Measurements from ENCODE around the gene IFT27. TPM values are rescaled to one million over a fixed set of nuclear protein-coding genes. Genes with fewer than 3 reads are reported as not detected.

Gene IFT27
- total RNA-seq, 1 donor from 2014 or later = 26.9 TPM

DNA sequence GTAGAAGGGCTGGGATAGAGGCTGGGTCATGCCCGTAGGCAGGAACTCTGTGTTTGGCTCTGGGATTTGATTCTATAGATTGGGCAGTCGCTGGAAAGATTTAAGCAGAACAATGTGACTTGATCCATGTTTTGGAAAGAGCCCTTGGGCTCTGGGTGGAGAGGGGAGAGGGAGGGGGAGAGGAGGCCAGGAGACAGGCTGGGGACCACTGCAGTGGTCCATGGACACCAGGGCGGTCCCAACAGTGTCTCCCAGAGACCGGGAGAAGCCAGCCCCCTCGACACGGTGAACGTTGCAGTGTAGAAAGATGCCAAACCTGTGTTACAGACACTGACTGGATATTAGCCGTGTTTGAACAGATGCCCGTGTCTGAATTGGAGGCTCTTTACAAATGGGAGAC is 21.5 kb upstream of the IFT27 start:
- intact Hi-C loops (cut with micrococcal nuclease) = no loop called here

DNA sequence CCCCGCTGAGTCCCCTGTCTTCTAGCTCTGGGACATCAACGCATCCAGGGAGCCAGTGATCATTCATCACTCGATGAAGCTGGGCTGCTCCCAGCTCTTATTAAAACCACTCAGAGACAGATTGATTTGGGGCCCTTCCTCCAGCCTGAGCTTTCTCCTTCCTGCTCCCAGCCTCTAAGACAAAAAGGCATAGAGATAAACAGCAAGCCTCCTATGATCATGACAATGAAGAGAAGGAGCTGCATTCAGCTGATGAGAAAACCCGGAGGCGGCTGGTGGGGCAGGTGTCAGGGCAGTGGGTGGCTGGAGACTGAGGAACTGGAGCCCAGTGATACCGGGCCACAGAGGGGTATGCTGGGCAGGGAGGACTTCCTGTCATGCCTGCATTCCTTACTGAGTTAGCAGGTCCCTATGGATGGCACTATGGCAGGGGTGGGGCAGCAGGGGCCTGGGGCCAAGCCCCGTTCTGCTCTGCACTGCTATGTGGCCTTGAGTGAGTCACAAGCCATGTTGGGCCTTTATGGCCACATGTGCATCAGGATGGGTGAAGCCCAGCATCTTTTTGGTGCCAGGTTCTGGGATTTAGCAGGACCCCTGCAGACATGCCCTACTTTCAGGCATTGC is 20.7 kb upstream of the IFT27 start:
- intact Hi-C loops (cut with micrococcal nuclease) = no loop called here

- intact Hi-C loops (cut with micrococcal nuclease) = no loop called here
These were observed 19.7 kb upstream of the IFT27 start for GRCh38 chr22:36795633-36796032.

DNA sequence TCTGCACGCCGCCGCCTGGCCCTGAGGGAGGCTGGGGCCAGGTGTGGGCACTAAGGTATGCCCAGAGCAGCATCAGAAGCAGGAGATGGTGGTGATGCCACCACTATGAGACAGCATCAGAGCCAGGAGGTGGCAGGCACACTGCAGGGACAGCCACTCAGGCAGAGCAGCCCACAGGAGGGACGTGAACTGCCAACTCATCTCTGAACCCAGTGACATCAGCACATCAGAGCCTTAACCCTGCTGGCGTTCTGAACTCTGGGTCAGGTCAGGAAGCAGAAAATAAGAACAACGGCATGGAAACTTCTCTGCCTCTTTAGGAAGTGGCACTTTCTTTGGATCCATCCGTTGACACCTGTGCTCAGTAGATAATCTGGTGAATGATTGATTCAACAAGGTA is 14.7 kb upstream of the IFT27 start:
- intact Hi-C loops (cut with micrococcal nuclease) = no loop called here

DNA sequence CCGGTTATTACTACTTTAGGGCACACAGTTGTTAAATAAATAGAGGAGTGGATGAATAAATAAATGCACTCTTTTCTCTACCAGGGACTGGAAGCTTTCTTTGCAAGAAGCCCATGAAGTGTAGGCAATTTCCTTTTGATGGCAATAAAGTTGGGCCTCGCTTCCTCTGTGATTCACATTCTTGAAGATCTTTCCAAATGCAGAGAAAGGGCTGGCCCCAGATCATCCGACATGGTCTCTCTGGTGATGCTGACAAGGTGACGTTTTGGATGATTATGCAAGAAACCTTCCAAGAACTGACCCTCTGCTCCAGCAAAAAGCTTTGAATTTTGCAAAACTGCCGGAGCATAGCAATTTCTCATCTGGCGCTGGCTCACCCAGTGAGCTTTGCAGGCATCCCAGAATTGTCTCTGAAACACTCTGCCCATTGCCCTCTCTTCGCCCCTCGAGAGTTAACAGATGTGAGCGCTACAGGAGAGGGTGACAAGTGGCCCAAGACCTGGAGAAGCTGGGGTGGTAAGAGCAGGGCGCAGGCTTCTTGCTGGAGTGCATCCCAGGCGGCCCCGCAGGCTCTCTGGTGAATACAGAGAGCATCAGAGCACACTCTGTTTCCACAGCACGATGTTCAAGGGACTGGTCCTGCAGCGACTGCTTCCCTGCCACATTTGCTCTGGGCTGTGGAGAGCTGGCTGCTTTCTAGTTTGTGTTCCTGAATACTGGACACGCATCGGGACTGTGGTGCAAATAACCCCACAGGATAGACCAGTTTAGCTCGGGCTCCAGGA is 11.5 kb upstream of the IFT27 start:
- intact Hi-C loops (cut with micrococcal nuclease) = no loop called here

GRCh38 chr22:36783743-36784142 is 7.8 kb upstream of the IFT27 start:
- intact Hi-C loops (cut with micrococcal nuclease) = no loop called here

DNA sequence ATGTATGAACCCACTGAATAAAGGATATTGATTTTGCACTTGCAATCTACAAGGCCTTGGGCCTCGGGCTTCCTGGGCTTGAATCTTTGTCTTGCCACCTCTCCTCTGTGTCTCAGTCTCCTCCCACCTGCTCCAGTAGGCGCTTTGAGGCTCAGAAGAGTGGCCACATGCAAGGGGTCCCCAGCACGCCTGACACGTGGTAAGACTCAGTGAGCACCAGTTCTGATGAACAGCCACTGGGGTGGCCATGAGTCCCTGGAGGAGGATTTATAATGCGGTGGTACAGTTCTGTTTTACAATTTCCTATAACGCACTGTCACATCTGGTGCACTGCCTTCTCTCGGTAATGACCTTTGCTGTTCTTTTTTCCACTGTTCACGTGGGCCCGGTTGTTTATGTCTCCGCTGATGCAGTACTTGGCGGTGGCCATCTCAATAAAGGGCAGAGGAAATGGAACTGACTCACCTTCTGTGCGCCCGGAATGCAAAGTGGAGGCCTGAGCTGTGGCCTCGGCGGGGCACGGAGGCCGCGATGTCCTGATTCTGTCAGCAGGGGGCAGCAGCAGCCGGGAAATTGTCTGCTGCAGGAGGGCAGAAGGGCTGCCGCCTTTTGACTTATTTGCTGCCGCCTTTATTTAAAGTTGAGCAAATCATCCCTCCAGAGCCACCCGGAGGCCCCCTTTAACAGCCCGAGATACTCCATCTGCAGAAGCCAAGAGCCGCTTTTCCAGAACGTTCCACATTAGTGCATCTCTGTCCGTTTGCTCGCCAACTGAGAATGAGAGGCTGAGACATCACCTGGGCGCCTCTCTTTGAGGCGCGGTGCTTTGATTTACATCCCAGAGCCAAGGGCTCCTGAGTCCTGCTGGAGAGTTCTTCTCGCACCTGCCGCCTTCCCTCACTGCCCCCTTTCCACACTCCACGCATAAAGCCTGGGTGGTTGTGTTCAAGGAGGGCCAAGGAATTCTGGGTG is 6.0 kb upstream of the IFT27 start:
- intact Hi-C loops (cut with micrococcal nuclease) = loop anchor here (1.0 kb wide), 2 partner anchors 74 to 196 kb away; no protein-coding TSS in a partner anchor

- intact Hi-C loops (cut with micrococcal nuclease) = no loop called here
These were observed 2.1 kb upstream of the IFT27 start for GRCh38 chr22:36778020-36778419.

- intact Hi-C loops (cut with micrococcal nuclease) = loop anchor here (1.0 to 2.0 kb wide), 2 partner anchors 247 to 422 kb away; partner anchors contain the start of gene EIF3D
These were observed 803 bp upstream of the IFT27 start for GRCh38 chr22:36776722-36777121.

GRCh38 chr22:36775586-36775963 is 344 bp downstream of the IFT27 start:
- intact Hi-C loops (cut with micrococcal nuclease) = no loop called here

GRCh38 chr22:36773935-36774334 is 2.0 kb downstream of the IFT27 start:
- intact Hi-C loops (cut with micrococcal nuclease) = no loop called here

- intact Hi-C loops (cut with micrococcal nuclease) = no loop called here
These were observed 3.5 kb downstream of the IFT27 start for GRCh38 chr22:36772451-36772850.

DNA sequence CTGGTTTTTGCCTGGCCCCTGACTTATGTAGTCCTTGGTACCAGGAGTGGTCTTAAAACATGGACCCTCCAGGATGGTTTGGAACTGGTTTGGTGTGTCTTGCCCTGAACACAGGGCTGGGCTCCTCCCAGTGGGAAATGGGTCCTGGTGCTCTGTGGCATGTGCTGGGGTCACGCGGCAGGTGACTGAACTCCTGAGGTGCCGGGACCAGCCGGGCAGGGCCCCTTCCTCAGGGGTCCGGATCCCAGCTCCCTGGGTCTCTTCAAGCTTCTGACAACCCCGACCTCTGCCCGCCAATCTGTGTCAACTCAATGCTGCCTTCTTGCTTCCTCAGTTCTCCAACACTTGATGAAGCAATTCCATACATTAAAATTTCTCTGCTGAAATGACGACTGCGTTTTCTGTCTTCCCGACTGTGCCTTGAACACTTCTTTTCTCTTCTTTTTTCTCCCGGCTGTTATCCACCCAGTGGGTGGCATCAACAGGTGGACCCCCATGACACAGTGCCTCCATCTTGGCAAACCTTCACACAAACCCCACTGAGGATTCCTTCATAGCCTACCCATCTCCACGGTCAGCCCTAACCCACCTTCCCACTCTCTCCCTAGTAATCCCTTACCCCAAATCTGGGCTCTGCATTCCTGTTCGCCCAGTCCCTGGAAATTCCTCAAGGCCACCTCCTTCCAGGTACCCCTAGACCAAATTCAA is 4.4 kb downstream of the IFT27 start:
- intact Hi-C loops (cut with micrococcal nuclease) = no loop called here

- intact Hi-C loops (cut with micrococcal nuclease) = no loop called here
These were observed 5.2 kb downstream of the IFT27 start for GRCh38 chr22:36770513-36771231.

DNA sequence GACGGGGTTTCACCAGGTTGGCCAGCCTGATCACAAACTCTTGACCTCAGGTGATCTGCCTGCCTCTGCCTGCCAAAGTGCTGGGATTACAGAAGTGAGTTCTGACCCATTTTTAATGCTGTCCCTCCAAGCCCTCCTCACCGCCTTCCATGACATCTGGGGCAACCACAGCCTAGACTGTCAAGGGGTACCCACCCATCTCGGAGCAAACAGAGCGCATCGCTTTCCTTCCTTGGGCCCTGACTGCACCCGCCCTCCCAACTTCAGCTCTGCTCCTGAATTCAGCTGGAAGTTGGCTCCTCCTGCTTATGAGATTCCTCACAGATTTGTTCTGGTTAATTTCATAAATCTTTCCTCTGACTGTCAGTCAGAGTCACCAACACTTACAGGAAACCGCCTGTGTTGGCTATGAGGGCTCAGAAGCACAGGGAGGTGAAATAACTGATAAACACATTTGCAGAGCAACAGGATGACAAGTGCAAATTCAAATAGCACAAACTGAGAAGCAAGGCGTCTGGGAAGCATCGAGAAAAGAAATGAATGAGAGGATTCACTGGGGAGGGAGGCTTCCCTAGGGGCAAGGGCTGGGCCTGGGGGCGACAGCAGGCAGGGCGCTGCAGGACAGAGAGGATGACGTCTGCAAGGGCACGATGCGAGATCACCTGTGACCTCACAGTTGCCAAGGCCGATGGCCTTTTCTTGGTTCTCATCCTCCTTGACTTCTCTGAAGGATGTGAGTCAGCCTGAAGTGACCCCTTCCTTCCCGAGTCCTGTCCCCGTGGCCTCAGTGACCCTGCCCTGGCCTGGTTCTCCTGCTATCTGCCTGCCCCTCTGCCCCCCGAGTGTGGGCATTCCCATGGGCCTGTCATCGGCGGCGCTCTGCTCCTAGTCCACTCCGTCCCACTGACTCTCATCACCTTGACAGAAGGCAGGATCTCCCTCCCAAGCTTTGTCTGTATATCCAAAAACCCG is 6.1 kb downstream of the IFT27 start:
- intact Hi-C loops (cut with micrococcal nuclease) = no loop called here

- intact Hi-C loops (cut with micrococcal nuclease) = no loop called here
These were observed 7.3 kb downstream of the IFT27 start for GRCh38 chr22:36768616-36769015.

DNA sequence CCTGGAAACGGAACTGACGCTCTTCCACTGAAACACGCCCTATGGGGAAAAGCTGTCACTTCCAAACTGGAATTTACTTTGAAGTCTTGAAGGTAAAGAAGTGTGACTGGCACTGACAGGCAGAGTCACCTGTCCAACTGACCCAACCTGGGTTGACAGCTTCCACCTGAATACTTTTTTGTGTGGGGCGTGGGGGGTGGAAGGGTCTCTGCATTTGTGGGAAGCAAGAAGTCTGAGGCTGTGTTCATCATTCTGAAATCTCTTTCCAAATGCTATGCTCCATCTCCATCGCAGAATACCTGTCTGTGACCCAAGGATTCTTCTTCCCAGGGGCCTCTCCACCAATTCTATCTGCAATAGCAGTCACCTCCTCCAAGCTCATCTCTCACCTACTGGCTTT is 7.8 kb downstream of the IFT27 start:
- intact Hi-C loops (cut with micrococcal nuclease) = no loop called here

- intact Hi-C loops (cut with micrococcal nuclease) = no loop called here
These were observed 8.7 kb downstream of the IFT27 start for GRCh38 chr22:36767035-36767775.

All from T-helper 2 cell treated with Interferon-gamma antibody and Interleukin-4, amounts not matched to agents 100 ng/mL and 5 ng/mL, for 36 hours (primary cell).